ENCODE measurements around the gene C13orf42.

- TF ChIP-seq EZH2 (IDR thresholded peaks at IDR 0.05) = no peak
- TF ChIP-seq POLR2AphosphoS5 (IDR thresholded peaks at IDR 0.05; ENCODE audit: borderline replicate concordance, low read depth, low read length) = no peak
- no peak for TF ChIP-seq FOXP2 (optimal IDR thresholded peaks at IDR 0.05; ENCODE audit: control extremely low read depth, extremely low read length, insufficient read depth)
Measured at GRCh38 chr13:51067210-51067701, 43.8 kb downstream of the C13orf42 start.

Measured in SK-N-MC (cell line).